K562 (cell line): ENCODE measurements around the gene NPM1. TPM values are rescaled to one million over a fixed set of nuclear protein-coding genes. Genes with fewer than 3 reads are reported as not detected.

ENCODE experiments used
- ATAC-seq: fragments of 200-7000 bp; cut with Tn5 transposase; 3 replicates; pipeline ENCODE4 v1.9.1; 2020; ENCODE audit warnings: moderate library complexity
- BruUV-seq: library from RNA; stranded (reverse); fragments of 400-500 nt; replicated peaks from 2 replicates; lab custom pipeline; 2021; lab: Mats Ljungman, UMichigan
- CTCF ChIA-PET: fragments of 300-600 bp; formaldehyde crosslinking; extraction: SDS; loops from one replicate; lab custom pipeline; 2021; ENCODE audit warnings: low intra/inter-chr PET ratio; lab: Yijun Ruan, JAX
- POLR2A ChIA-PET: fragments of 300-600, 350-650 bp; sonication (Branson Sonifier 250); formaldehyde crosslinking; extraction: SDS; loops from one replicate; lab custom pipeline; 2021; ENCODE audit warnings: antibody characterized with exemption, inconsistent platforms; lab: Yijun Ruan, JAX
- DNase-seq, 4 experiments: peaks; one replicate each; pipeline versions ENCODE4 v3.0.0 to v3.0.0-alpha.2; 2011 to 2018; ENCODE audit warnings: low spot score in 3 of 4, mixed read lengths in 3 of 4; ENCODE audit errors: extremely low read depth in 1 of 4
- FAIRE-seq: peaks from 2 replicates; lab custom pipeline; 2011; peaks lifted over from hg19 to GRCh38; lab: Jason Lieb, UNC
- H2AFZ ChIP-seq: 2 replicates; pipeline ENCODE4 v1.6.0; 2011; ENCODE audit warnings: low read depth, low read length, control low read depth, inconsistent platforms
- H3K27ac ChIP-seq: fragments of 200-600 bp; 3 replicates; pipeline ENCODE4 v1.8.0; 2011; ENCODE audit warnings: low read depth, mild to moderate bottlenecking, control low read depth, inconsistent platforms, low read length, moderate library complexity, mixed read lengths; ENCODE audit errors: extremely low read depth
- H3K27me3 ChIP-seq, 2 experiments: fragments of 300-600 bp in 1 of 2; 2 replicates in 1 of 2; 3 replicates in 1 of 2; pipeline versions ENCODE4 v1.6.0 to v1.8.0; 2011; ENCODE audit warnings: inconsistent platforms in 2 of 2, low read length in 2 of 2, mild to moderate bottlenecking in 1 of 2, mixed read lengths in 1 of 2, moderate library complexity in 1 of 2; ENCODE audit not compliant: control insufficient read depth in 2 of 2, insufficient read depth in 2 of 2
- H3K36me3 ChIP-seq: fragments of 300-600 bp; 3 replicates; pipeline ENCODE4 v1.8.0; 2011; ENCODE audit warnings: mild to moderate bottlenecking, low read length, inconsistent platforms; ENCODE audit not compliant: control insufficient read depth, insufficient read depth
- H3K4me1 ChIP-seq, 2 experiments: fragments of 200-600 bp in 1 of 2; replicated peaks in 1 of 2; 2 replicates in 1 of 2; 3 replicates in 1 of 2; pipeline versions ENCODE4 v1.5.1 to v1.8.0; 2011; ENCODE audit warnings: inconsistent platforms in 2 of 2, low read length in 2 of 2, mild to moderate bottlenecking in 1 of 2, mixed read lengths in 1 of 2, moderate library complexity in 1 of 2; ENCODE audit not compliant: control insufficient read depth in 2 of 2, insufficient read depth in 2 of 2
- H3K4me2 ChIP-seq: 2 replicates; pipeline ENCODE4 v1.6.1; 2011; ENCODE audit warnings: low read length, control low read depth, inconsistent platforms, mixed read lengths; ENCODE audit not compliant: insufficient read depth
- H3K4me3 ChIP-seq: fragments of 200-600 bp; sonication (generic), shearing (Covaris generic); 2 replicates; pipeline ENCODE4 v1.5.1; 2016; ENCODE audit warnings: control low read depth, inconsistent platforms
- H3K79me2 ChIP-seq: fragments of 200-600 bp; 3 replicates; pipeline ENCODE4 v1.8.0; 2011; ENCODE audit warnings: low read length, inconsistent platforms; ENCODE audit not compliant: control insufficient read depth, insufficient read depth
- H3K9ac ChIP-seq, 2 experiments: 2 replicates each; pipeline versions ENCODE4 v1.6.0 to v1.6.1; 2011; ENCODE audit warnings: low read depth in 2 of 2, low read length in 2 of 2, control low read depth in 1 of 2, inconsistent platforms in 1 of 2, mild to moderate bottlenecking in 1 of 2, mixed read lengths in 1 of 2; ENCODE audit not compliant: insufficient read depth in 1 of 2
- H3K9me1 ChIP-seq: one replicate; pipeline ENCODE4 v1.6.0; 2011; ENCODE audit warnings: inconsistent platforms, mild to moderate bottlenecking, low read length, moderate library complexity; ENCODE audit not compliant: control insufficient read depth, insufficient read depth
- H3K9me3 ChIP-seq: replicated peaks from 2 replicates; pipeline ENCODE4 v1.5.1; 2011; ENCODE audit warnings: low read depth, low read length, inconsistent platforms; ENCODE audit not compliant: control insufficient read depth, insufficient read depth
- H4K20me1 ChIP-seq: replicated peaks from 2 replicates; pipeline ENCODE4 v1.6.1; 2011; ENCODE audit warnings: low read length, inconsistent platforms, mixed read lengths; ENCODE audit not compliant: control insufficient read depth, insufficient read depth
- ARID3A ChIP-seq: IDR thresholded peaks from 2 replicates; pipeline ENCODE4 v1.6.1; 2012; ENCODE audit warnings: low read depth, low read length, improper control_type of control experiment, borderline replicate concordance
- BDP1 ChIP-seq: IDR thresholded peaks from 3 replicates; pipeline ENCODE4 v1.6.1; 2011; ENCODE audit not compliant: insufficient read length, insufficient read depth
- CBX8 ChIP-seq: fragments of 200-600 bp; sonication (generic); IDR thresholded peaks from 2 replicates; pipeline ENCODE4 v1.6.1; 2012; ENCODE audit warnings: borderline replicate concordance, mixed run types, low read depth, mild to moderate bottlenecking, moderate library complexity, mixed read lengths, low read length, control low read depth, inconsistent platforms; ENCODE audit not compliant: poor library complexity, severe bottlenecking; ENCODE audit errors: extremely low read depth
- FOXJ3 ChIP-seq: sonication (generic); formaldehyde crosslinking; IDR thresholded peaks from 2 replicates; pipeline ENCODE4 v1.4.0; 2020; ENCODE audit warnings: mild to moderate bottlenecking, missing genetic modification reagents
- HDAC3 ChIP-seq: fragments of 450-650 bp; IDR thresholded peaks from 2 replicates; pipeline ENCODE4 v1.6.1; 2018; ENCODE audit warnings: borderline replicate concordance, mild to moderate bottlenecking, moderate library complexity; ENCODE audit not compliant: partially characterized antibody
- HES1 ChIP-seq: fragments of 450-650 bp; IDR thresholded peaks from 2 replicates; pipeline ENCODE4 v1.6.1; 2016; ENCODE audit warnings: low read depth, mild to moderate bottlenecking, moderate library complexity
- KDM5B ChIP-seq: fragments of 200-600 bp; sonication (generic); IDR thresholded peaks from 2 replicates; pipeline ENCODE4 v1.6.1; 2012; ENCODE audit warnings: low read depth, mild to moderate bottlenecking, moderate library complexity, low read length, control low read depth, inconsistent platforms; ENCODE audit not compliant: insufficient replicate concordance
- RBM25 ChIP-seq: fragments of 200-400 bp; formaldehyde crosslinking; IDR thresholded peaks from 2 replicates; pipeline ENCODE4 v1.6.1; 2018; ENCODE audit warnings: low read length, low read depth, moderate library complexity; ENCODE audit not compliant: severe bottlenecking
- SP1 ChIP-seq: sonication (generic); formaldehyde crosslinking; IDR thresholded peaks from 2 replicates; pipeline ENCODE4 v1.8.1; 2022; ENCODE audit warnings: mild to moderate bottlenecking, missing genetic modification reagents
- TCF15 ChIP-seq: fragments of 250-450 bp; sonication (Bioruptor Pico); IDR thresholded peaks from 2 replicates; pipeline ENCODE4 v1.8.0; 2022; ENCODE audit warnings: moderate library complexity, mild to moderate bottlenecking, inconsistent platforms
- ZNF212 ChIP-seq: fragments of 450-650 bp; formaldehyde crosslinking; IDR thresholded peaks from 2 replicates; pipeline ENCODE4 v1.4.0; 2020; ENCODE audit warnings: mild to moderate bottlenecking
- ZNF444 ChIP-seq: fragments of 250-450 bp; sonication (Bioruptor Pico); IDR thresholded peaks from 2 replicates; pipeline ENCODE4 v1.4.0; 2020; ENCODE audit warnings: mild to moderate bottlenecking, moderate library complexity
- WGBS: fragments of 100-300 bp; shearing (Covaris generic); methylation state at CpG from one replicate; pipeline ENCODE4 v1.1.6; 2016; ENCODE audit warnings: low coverage, mixed read lengths; ENCODE audit not compliant: insufficient coverage; ENCODE audit errors: missing lambda C conversion rate; 5-methylcytosine and 5-hydroxymethylcytosine counted together
- in situ Hi-C: fragments of 300-500 bp; cut with MboI; formaldehyde crosslinking; loops from 4 replicates; pipeline ENCODE4 v1.15.0; 2018; ENCODE audit warnings: inconsistent platforms, mixed read lengths
- intact Hi-C: fragments of 100-400 bp; cut with micrococcal nuclease; formaldehyde crosslinking; loops from 2 replicates; pipeline ENCODE4 v1.14.2; 2022
- polyA plus RNA-seq, 8 experiments: library from polyadenylated mRNA; depleted of rRNA in 4 of 8; stranded (reverse) in 5 of 8; unstranded in 3 of 8; fragments of >200 nt; fragmentation: Nextera tagmentation in 2 of 8; fragmentation: Illumina TruSeq in 1 of 8; extraction: Ambion mirVana in 2 of 8; extraction: Trizol in 1 of 8; gene quantifications; 2 replicates each; pipeline versions ENCODE4 v1.2.1 to v1.2.3, GENCODE V29; 2011 to 2014; ENCODE audit warnings: inconsistent platforms in 1 of 8, missing spikeins in 1 of 8
- total RNA-seq, 7 experiments: library from RNA; depleted of rRNA in 6 of 7; stranded (reverse); fragments of >200 nt in 6 of 7; fragmentation: Illumina TruSeq in 2 of 7; extraction: Trizol in 2 of 7; gene quantifications; 2 replicates each; pipeline versions ENCODE4 v1.2.1 to v1.2.3, GENCODE V29; 2011 to 2021; ENCODE audit warnings: low replicate concordance in 1 of 7
- TF ChIP-seq, protein P1 (sequence below): fragments of 450-650 bp; IDR thresholded peaks from 2 replicates; pipeline ENCODE4 v1.6.1; 2016; ENCODE audit warnings: antibody characterized with exemption

Gene NPM1
- total and polyA plus RNA-seq, 9 of the 15 experiments (the other 6 are each of a cell fraction or from before 2014, with no cell fraction given), result 2,438 to 6,909 (median 5,639) TPM

DNA sequence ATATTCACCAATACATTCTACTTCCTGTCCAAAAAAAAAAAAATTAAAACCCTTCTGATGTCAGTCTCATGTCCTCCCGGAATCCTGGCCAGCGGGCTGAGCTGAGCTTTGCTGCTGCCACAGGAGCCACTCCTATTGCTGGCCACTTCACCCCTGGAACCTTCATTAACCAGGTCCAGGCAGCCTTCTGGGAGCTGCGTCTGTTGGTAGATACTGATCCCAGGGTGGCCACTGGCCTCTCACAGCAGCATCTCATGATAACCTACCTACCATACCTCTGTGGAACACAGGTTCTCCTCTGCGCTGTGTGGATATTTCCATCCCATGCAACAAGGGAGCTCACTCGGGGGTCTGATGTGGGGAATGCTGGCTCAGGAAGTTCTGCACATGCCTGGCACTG is 21.0 kb upstream of the NPM1 start (continued):
- TF ChIP-seq, protein P1, sequence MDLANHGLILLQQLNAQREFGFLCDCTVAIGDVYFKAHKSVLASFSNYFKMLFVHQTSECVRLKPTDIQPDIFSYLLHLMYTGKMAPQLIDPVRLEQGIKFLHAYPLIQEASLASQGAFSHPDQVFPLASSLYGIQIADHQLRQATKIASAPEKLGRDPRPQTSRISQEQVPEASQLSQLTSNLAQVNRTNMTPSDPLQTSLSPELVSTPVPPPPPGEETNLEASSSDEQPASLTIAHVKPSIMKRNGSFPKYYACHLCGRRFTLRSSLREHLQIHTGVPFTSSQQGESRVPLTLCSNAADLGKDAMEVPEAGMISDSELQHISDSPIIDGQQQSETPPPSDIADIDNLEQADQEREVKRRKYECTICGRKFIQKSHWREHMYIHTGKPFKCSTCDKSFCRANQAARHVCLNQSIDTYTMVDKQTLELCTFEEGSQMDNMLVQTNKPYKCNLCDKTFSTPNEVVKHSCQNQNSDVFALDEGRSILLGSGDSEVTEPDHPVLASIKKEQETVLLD, result no peak
- no peak for TF ChIP-seq TCF15 (CRISPR knock-in tag)
- no peak for TF ChIP-seq BDP1
- TF ChIP-seq SP1, result no peak
- TF ChIP-seq ZNF444 (CRISPR knock-in tag), result no peak

DNA sequence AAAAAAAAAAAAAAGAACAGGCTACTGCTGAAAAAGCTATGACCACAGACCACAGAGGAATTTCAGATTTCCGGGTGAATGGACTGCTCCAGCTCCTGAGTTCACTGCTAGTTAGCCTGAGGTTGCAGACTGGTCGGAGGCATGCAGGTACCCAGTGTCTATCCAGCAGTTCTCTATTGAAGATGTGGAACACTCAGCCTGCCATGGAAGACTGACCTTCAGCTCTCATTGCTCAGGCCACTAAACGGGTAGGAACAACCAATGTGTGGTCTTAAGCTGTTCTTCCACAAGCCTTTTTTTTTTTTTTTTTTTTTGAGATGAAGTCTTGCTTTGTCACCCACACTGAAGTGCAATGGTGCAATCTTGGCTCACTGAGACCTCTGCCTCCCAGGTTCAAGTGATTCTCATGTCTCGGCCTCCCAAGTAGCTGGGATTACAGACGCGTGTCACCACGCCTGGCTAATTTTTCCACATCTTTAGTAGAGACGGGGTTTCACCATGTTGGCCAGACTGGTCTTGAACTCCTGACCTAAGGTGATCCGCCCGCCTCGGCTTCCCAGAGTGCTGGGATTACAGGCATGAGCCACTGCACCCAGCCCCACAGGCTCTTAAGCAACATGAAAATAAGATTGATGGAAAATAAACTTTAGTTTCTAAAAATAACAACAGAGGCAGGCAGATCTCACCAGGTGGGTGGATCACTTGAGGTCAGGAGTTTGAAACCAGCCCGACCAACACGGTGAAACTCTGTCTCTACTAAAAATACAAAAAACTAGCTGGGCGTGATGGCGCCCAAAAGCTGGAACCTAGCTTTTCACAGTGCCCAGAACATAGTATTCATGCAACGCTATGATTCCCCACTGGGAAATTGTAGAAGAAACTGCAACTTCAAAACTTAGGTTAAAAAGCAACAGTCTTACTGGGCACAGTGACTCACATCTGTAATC is 20.0 kb upstream of the NPM1 start:
- Histone ChIP-seq H3K4me1 (no peaks in the 10 kb centered on the region), H4K20me1 (no peaks in the 10 kb centered on the region), H3K4me2 (no peak overlapping the region), H3K36me3 (no peaks in the 10 kb centered on the region), H3K79me2 (no peaks in the 10 kb centered on the region), H3K9ac (no peak overlapping the region), H3K9me1 (no peaks in the 10 kb centered on the region), H2AFZ (no peak overlapping the region), H3K9me3 (no peaks in the 10 kb centered on the region), H3K4me3 (no peak overlapping the region), H3K27ac (no peak overlapping the region), H3K27me3 (peaks cover 16 to 53% of the 10 kb centered on the region in 2 experiments)
- no peak for DNase-seq
- 10% methylated on average over 16 of the region's 16 CpGs for WGBS
- BruUV-seq, result no TSS peak
- in situ Hi-C loops (no loop called here), intact Hi-C loops (no loop called here)
- ChIA-PET POLR2A (interaction anchor here (0.7 to 1.4 kb wide), 4 partner anchors 19 to 1067 kb away, joined by 3 to 4 read pairs (median 4); partner anchors contain the start of gene NPM1), CTCF (no interaction called here)
- ATAC-seq, result no peak; the same call in 2 of the 3 replicates
- no peak for FAIRE-seq
- no peak for TF ChIP-seq ARID3A
- TF ChIP-seq CBX8, result no peak
- no peak for TF ChIP-seq HDAC3
- TF ChIP-seq RBM25, result no peak
- no peak for TF ChIP-seq ZNF212 (CRISPR knock-in tag)
- TF ChIP-seq FOXJ3 (CRISPR knock-in tag), result no peak
- no peak for TF ChIP-seq KDM5B
- TF ChIP-seq HES1, result no peak
